Thyroid gland (tissue), 4 donors: ENCODE data around the gene DOK6. TPM values are rescaled to one million over a fixed set of nuclear protein-coding genes. Genes with fewer than 3 reads are reported as not detected.

ENCODE experiments used
- DNase-seq, 2 donors: peaks; one replicate each; pipeline ENCODE4 v3.0.0-alpha.2; 2019
- H3K27ac ChIP-seq, 3 donors: fragments of 200-600 bp; sonication (generic); 1 replicate in 2 of 3; 2 replicates in 1 of 3; pipeline ENCODE4 v1.5.1; 2016 to 2019; ENCODE audit warnings: mild to moderate bottlenecking in 1 of 3, moderate library complexity in 1 of 3
- H3K27me3 ChIP-seq: fragments of 200-600 bp; sonication (generic); one replicate; pipeline ENCODE4 v1.5.1; 2019
- H3K36me3 ChIP-seq, 2 donors: fragments of 200-600 bp; sonication (generic); one replicate each; pipeline ENCODE4 v1.5.1; 2016 to 2019
- H3K4me1 ChIP-seq, 2 donors: fragments of 200-600 bp; sonication (generic); one replicate each; pipeline ENCODE4 v1.5.1; 2017 to 2019
- H3K4me3 ChIP-seq, 3 donors: fragments of 200-600 bp; sonication (generic); replicated peaks in 1 of 3; 1 replicate in 2 of 3; 2 replicates in 1 of 3; pipeline ENCODE4 v1.5.1; 2016; ENCODE audit warnings: mild to moderate bottlenecking in 1 of 3
- H3K9me3 ChIP-seq: fragments of 200-600 bp; sonication (generic); one replicate; pipeline ENCODE4 v1.5.1; 2017
- CTCF ChIP-seq, 6 experiments: fragments of 200-600 bp in 3 of 6; fragments of 450-650 bp in 3 of 6; sonication (generic) in 3 of 6; IDR thresholded peaks; one replicate each; pipeline ENCODE4 v1.5.1; 2016 to 2019; ENCODE audit warnings: antibody characterized with exemption in 6 of 6, mild to moderate bottlenecking in 2 of 6, inconsistent platforms in 1 of 6, moderate library complexity in 1 of 6
- POLR2A ChIP-seq, 2 donors: fragments of 450-650 bp; IDR thresholded peaks; one replicate each; pipeline ENCODE4 v1.6.1; 2017; ENCODE audit warnings: antibody characterized with exemption in 2 of 2, mild to moderate bottlenecking in 2 of 2, moderate library complexity in 1 of 2
- WGBS, 2 donors: methylation state at CpG; one replicate each; pipeline ENCODE4 v1.1.5; 2017; 5-methylcytosine and 5-hydroxymethylcytosine counted together
- intact Hi-C: fragments of 100-400 bp; cut with DNase I; formaldehyde crosslinking; loops from one replicate; pipeline ENCODE4 v1.15.1; 2023
- total RNA-seq, 4 donors: library from RNA; depleted of rRNA; stranded (reverse); fragments of >200 nt; gene quantifications; one replicate each; pipeline ENCODE4 v1.2.3, GENCODE V29; 2016

The DOK6 gene
- total RNA-seq, 4 donors from 2014 or later = 0.94 to 3.1 (median 2.5) TPM

GRCh38 chr18:69674292-69674877 lies 273.7 kb downstream of the DOK6 start:
- H3K4me3 ChIP-seq = no peak overlapping the region
- H3K27me3 ChIP-seq = no peaks in the 10 kb centered on the region
- no peaks in the 10 kb centered on the region for H3K36me3 ChIP-seq
- DNase-seq = no peak
- H3K9me3 ChIP-seq = no peaks in the 10 kb centered on the region
- H3K27ac ChIP-seq = no peak overlapping the region
- intact Hi-C loops = no loop called here
- no peak for TF ChIP-seq POLR2A (IDR thresholded peaks at IDR 0.05)
- no peak for TF ChIP-seq CTCF (IDR thresholded peaks at IDR 0.05)
- no peaks in the 10 kb centered on the region for H3K4me1 ChIP-seq
- 91 to 96% methylated on average over 2 of the region's 2 CpGs for WGBS, 2 donors

- intact Hi-C loops = no loop called here
- WGBS, 2 donors = 59 to 81% methylated on average over 2 of the region's 2 CpGs
- H3K27me3 ChIP-seq = no peaks in the 10 kb centered on the region
- H3K4me3 ChIP-seq = no peak overlapping the region
- no peaks in the 10 kb centered on the region for H3K4me1 ChIP-seq
- no peaks in the 10 kb centered on the region for H3K36me3 ChIP-seq
- H3K9me3 ChIP-seq = no peaks in the 10 kb centered on the region
- no peak for DNase-seq
- TF ChIP-seq CTCF (IDR thresholded peaks at IDR 0.05) (no peak), POLR2A (IDR thresholded peaks at IDR 0.05) (no peak)
- no peak overlapping the region for H3K27ac ChIP-seq
Measured at GRCh38 chr18:69674966-69675365, 274.3 kb downstream of the DOK6 start.

- H3K4me3 ChIP-seq = no peak overlapping the region
- H3K27ac ChIP-seq = no peak overlapping the region
- DNase-seq = no peak
- 95 to 96% methylated on average over 6 of the region's 6 CpGs for WGBS, 2 donors
- H3K4me1 ChIP-seq = no peaks in the 10 kb centered on the region
- H3K27me3 ChIP-seq = no peaks in the 10 kb centered on the region
- no peaks in the 10 kb centered on the region for H3K36me3 ChIP-seq
- no peak for TF ChIP-seq POLR2A (IDR thresholded peaks at IDR 0.05)
- intact Hi-C loops = no loop called here
- no peaks in the 10 kb centered on the region for H3K9me3 ChIP-seq
Measured at GRCh38 chr18:69677595-69677994, 276.9 kb downstream of the DOK6 start.

- Histone ChIP-seq H3K4me3 (no peak overlapping the region), H3K27me3 (no peaks in the 10 kb centered on the region), H3K27ac (no peak overlapping the region), H3K36me3 (no peaks in the 10 kb centered on the region), H3K4me1 (no peaks in the 10 kb centered on the region), H3K9me3 (no peaks in the 10 kb centered on the region)
- no peak for TF ChIP-seq CTCF (IDR thresholded peaks at IDR 0.05)
- no peak for TF ChIP-seq POLR2A (IDR thresholded peaks at IDR 0.05)
- DNase-seq = no peak
- intact Hi-C loops = no loop called here
- 76 to 82% methylated on average over 4 of the region's 4 CpGs for WGBS, 2 donors
Measured at GRCh38 chr18:69680123-69680522, 279.4 kb downstream of the DOK6 start.

GRCh38 chr18:69683176-69683575 lies 282.5 kb downstream of the DOK6 start:
- 84 to 89% methylated on average over 2 of the region's 2 CpGs for WGBS, 2 donors
- no peak overlapping the region for H3K27ac ChIP-seq
- H3K4me1 ChIP-seq = no peaks in the 10 kb centered on the region
- no peaks in the 10 kb centered on the region for H3K27me3 ChIP-seq
- no peak for DNase-seq
- intact Hi-C loops = no loop called here
- H3K9me3 ChIP-seq = no peaks in the 10 kb centered on the region
- no peak for TF ChIP-seq CTCF (IDR thresholded peaks at IDR 0.05)
- no peak for TF ChIP-seq POLR2A (IDR thresholded peaks at IDR 0.05)
- H3K36me3 ChIP-seq = no peaks in the 10 kb centered on the region
- H3K4me3 ChIP-seq = no peak overlapping the region
